GM19328 (cell line): Measurements from ENCODE around the gene ARFGEF3.

Experiments used
- ATAC-seq: cut with Tn5 transposase; IDR thresholded peaks from one replicate; pipeline ENCODE4 v1.9.1; 2021; ENCODE audit warnings: mild to moderate bottlenecking, moderate library complexity; ENCODE audit not compliant: unreplicated experiment

ARFGEF3 gene

GRCh38 chr6:138389551-138389950, 227.8 kb downstream of the ARFGEF3 start:
- no peak for ATAC-seq
